ENCODE results near the gene SMIM41.

DNA sequence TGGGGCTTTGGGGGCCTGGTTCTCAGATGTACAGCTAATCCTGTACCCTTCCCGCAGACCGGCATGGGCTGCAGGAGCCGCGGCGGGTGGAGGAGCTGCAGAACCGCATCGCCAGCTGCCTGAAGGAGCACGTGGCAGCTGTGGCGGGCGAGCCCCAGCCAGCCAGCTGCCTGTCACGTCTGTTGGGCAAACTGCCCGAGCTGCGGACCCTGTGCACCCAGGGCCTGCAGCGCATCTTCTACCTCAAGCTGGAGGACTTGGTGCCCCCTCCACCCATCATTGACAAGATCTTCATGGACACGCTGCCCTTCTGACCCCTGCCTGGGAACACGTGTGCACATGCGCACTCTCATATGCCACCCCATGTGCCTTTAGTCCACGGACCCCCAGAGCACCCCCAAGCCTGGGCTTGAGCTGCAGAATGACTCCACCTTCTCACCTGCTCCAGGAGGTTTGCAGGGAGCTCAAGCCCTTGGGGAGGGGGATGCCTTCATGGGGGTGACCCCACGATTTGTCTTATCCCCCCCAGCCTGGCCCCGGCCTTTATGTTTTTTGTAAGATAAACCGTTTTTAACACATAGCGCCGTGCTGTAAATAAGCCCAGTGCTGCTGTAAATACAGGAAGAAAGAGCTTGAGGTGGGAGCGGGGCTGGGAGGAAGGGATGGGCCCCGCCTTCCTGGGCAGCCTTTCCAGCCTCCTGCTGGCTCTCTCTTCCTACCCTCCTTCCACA, 20.7 kb upstream of the SMIM41 start:
- TF ChIP-seq, protein P1, sequence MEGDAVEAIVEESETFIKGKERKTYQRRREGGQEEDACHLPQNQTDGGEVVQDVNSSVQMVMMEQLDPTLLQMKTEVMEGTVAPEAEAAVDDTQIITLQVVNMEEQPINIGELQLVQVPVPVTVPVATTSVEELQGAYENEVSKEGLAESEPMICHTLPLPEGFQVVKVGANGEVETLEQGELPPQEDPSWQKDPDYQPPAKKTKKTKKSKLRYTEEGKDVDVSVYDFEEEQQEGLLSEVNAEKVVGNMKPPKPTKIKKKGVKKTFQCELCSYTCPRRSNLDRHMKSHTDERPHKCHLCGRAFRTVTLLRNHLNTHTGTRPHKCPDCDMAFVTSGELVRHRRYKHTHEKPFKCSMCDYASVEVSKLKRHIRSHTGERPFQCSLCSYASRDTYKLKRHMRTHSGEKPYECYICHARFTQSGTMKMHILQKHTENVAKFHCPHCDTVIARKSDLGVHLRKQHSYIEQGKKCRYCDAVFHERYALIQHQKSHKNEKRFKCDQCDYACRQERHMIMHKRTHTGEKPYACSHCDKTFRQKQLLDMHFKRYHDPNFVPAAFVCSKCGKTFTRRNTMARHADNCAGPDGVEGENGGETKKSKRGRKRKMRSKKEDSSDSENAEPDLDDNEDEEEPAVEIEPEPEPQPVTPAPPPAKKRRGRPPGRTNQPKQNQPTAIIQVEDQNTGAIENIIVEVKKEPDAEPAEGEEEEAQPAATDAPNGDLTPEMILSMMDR (IDR thresholded peaks at IDR 0.05) = no peak
- no peak for TF ChIP-seq ZFX (IDR thresholded peaks at IDR 0.05; ENCODE audit: borderline replicate concordance)

Measured in 22Rv1 (cell line).